HG02588 (cell line): ENCODE data around the gene PPM1E.

Source experiments
- ATAC-seq: cut with Tn5 transposase; IDR thresholded peaks from one replicate; pipeline ENCODE4 v1.9.1; 2021; ENCODE audit warnings: mild to moderate bottlenecking, moderate library complexity; ENCODE audit not compliant: unreplicated experiment

The PPM1E gene

DNA sequence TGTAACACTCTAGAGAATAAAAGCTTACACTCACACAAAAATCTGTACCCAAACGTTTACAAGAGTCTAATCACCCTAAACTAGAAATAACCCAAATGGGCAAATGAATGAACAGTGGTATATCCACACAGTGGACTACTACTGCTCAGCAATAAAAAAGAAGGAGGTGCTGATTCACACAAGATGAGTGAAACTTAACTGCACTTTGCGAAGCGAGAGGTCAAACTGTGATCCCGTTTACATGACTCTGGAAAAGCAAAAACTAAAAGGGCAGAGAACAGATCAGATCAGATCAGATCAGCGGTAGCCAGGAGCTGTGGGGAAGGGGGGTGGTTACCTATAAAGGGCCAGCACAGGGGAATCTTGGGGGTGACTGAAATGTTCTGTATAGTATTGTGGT lies 237.7 kb downstream of the PPM1E start:
- no peak for ATAC-seq

DNA sequence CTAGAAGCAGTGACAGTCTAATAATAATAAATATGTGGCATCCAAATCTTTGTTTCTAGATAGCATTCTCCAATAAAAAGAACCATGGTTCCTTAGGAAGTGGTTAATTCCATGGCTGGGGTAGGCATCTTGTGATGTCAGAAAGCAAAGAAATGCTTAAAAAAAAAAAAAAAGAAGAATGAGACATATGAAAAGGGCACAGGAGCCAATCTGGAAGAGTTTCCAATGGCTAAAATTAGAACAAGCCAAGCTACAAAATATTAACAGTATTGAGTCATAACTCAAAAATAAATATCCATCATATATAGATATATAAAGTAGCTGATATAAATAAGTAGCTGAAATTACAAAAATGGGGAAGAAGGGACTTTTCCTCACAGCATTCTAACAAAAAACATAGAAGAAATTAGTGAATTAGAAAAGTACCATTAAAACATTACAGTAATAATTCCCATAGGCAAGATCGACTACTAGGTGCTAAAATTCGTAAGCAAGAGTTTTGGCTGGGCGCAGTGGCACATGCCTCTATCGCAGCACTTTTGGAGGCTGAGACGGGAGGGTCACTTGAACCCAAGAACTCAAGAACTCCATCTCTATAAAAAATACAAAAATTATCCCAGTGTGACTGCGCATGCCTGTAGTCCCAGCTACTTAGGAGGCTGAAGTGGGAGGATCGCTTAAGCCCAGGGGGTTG lies 239.7 kb downstream of the PPM1E start:
- ATAC-seq: no peak

DNA sequence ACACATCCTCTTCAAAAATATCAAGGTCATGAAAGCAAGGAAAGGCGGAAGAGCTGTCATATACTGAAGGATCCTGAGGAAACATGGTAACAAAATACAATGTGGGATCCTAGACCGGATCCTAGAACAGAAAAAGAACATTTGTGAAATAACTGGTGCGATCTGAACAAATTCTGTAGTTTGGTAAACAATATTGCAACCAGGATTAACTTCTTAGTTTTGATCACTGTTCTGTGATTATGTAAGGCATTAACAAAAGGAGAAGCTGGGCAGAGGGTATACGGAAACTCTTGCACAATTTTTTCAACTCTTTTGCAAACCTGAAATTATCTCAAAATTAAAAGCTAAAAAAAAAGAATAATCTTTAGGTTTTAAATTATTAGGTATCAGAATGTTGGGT lies 241.3 kb downstream of the PPM1E start:
- ATAC-seq: no peak

DNA sequence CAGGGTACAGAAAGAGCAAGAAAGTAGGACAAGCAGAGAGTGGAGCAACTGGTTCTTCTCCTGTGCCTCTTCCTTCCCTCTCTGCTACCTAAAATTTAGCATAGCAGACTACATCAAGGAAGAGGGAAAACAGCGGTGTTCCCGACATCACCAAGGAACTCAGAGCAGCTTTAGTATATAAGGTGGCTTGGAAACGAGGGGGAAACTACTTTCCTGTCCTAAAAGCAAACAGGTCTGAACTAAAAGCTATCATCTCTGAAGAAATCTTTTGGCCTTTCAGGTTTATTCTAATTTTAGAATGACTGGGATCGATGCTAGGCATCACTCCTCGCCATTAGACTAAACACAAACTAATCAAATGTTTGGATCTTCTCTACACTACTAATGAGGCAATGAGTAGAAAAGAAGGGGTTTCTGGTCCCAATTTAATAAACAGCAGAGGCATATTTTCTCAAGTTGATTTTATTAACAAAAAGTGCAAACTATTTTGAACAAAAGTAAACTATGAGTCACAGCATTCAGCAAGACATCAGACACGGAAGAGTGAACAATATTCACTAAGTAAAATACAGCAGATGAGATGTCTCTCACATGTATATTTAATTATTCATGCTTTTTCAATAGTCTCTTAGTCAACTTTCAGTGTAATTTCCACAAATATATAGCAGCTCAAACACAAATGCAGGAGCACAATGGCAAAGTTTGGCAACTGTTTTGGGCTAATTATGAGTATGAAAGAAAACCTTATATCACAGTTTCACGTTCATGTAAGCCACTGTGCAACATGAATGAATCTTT lies 242.3 kb downstream of the PPM1E start:
- ATAC-seq: no peak

DNA sequence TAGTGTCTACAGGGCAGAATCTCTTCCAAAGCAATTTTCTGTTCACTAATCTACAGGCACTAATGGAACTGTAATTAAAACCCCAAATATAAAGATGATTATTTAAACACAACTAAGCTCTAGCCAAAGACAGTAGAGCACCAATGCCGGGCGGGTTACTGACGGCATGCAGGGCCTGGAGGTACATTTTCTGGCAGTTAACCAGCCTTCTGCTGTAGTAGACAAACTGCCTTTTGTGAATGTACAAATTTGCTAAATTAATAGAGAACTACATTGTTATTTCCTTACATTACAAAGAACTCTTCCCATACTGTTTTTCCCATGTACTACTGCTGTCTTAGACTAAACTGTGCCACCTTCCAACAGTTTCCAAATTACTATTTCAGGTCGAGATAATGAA lies 243.2 kb downstream of the PPM1E start:
- ATAC-seq: no peak

DNA sequence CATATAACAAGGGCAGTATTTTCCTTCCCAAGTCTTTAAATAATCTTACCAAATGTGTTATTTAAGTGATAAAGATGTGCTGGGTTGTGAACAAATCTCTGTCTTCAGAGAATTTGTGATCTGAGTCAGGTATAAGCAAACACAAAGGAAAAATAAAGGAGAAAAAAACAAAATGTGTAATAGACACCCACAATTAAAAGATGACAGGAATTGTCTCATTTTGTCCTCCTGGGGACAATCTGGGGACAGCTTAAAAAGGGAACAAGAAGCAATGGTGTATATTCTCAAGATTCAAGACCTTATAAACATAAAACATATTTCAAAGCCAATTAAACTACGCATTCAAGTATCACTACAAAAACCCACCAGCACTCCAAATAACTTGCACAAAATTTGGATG lies 243.8 kb downstream of the PPM1E start:
- no peak for ATAC-seq

DNA sequence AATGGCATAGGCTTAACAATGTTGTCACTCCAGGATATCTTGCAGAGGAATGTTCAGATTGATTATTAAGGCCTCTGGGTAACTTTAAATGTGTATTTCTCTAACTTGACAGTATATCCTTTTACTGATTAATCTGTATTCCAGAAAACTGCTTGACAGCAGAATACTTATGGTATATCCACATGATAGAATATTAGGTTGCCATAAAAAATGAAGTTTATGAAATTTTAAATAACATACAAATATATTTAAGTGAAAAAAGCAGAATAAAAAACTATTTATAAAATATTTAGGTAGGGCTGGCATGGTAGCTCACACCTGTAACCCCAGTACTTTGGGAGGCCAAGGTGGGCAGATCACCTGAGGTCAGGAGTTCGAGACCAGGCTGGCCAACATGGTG lies 244.4 kb downstream of the PPM1E start:
- ATAC-seq: no peak

DNA sequence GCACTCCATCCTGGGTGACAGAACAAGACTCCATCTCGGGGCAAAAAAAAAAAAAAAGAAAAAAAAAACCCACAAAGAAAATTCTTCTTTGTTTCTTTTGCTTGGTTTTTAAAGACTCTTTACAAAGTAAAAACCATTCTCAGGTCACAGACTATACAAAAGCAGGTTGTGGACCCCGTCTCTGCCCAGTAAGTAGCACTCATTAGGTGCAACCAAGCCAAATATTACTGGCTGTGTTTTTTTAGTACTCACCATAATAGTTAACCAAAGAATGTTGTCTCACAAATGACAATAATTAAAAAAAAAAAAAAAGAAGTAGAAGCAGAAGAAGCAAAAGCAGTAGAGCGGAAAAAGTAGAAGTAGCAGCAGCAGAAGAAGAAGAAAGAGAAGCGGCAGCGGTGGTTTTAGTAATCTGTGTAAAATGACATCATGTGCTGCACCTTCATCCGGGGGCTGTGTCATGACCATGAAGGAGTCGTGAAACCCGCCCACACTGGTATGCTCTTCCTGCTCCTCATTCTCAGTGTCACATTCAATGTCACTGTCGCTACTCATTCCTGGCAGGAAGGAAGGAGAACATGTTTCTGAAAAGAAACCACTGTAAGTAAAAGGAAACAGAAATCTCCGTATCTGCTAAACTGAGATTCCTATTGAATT lies 245.6 kb downstream of the PPM1E start:
- peak; percentile 92 for ATAC-seq

DNA sequence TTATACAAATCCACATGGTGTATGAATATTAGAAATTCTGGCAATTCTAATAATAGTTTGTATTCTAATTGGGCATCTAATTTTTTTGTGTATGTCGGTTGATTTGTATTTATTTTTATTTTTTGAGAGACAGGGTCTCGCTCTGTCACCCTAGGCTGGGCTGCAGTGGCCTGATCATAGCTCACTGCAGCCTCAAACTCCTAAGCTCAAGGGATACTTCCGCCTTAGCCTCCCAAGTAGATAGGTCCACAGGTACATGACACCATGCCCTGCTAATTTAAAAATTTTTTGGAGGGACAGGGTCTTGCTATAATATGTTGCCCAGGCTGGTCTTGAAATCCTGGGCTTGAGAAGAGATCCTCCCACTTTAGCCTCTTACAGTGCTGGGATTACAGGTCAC lies 246.5 kb downstream of the PPM1E start:
- no peak for ATAC-seq

DNA sequence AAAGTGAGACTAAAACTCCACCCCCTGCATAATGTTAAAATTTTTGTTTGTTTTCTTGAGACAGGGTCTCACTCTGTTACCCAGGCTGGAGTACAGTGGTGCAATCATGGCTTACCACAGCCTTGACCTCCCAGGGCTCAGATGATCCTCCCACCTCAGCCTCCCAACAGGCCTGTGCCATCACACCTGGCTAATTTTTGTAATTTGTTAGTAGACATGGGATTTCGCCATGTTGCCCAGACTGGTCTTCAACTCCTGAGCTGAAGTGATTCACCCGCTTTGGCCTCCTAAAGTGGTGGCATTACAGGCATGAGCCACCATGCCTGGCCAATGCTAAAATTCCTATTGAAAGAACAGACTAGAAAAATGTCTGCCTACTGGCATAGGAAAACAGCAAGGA lies 247.2 kb downstream of the PPM1E start:
- no peak for ATAC-seq

DNA sequence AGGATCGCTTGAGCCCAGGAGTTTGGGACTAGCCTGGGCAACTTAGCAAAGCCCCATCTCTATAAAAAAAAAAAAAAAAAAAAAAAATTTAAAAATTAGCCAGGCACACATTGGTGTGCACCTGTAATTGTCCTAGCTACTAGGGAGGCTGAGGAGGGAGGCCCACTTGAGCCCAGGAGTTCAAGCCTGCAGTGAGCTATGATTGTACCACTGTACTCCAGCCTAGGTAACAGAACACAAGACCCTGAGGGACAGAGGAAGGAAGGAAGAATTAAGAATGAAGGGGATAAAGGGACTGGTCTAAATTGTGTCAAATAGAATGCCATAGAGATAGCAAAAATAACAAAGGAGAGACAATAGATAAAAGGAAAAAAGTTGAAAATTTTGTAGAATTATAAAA lies 248.2 kb downstream of the PPM1E start:
- ATAC-seq: no peak

DNA sequence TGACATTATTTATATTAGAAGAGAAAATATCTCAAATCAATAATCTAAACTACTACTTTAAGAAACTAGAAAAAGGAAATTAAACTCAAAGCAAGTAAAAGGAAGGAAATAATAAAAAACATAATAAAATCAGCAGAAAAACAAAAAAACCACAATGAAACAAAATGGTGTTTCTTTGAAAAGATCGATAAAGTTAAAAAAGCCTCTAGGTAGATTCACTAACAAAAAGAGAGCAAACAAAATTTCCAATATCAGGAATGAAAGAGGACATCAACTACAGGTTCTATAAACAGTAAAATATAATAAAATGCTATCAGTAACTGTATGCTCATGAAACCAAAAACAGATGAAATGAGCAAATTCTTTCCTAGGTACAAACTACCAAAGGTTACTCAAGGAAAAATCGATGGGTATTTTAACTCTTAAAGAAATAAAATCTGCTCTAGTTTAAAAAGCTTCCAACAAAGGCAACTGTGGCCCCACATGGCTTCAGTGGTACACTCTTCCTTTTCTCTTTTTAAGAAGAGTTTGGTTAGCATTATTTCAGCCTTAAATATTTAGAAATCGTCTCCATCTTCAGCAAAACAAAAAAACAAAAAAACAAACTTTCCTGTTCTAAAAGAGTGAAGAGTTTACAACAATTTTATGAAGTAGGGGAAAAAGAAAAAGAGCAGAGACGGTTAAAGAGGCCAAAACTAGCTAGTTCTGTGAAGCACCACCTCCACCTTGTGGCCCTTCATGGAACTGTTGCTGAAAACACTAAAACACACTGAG lies 248.9 kb downstream of the PPM1E start:
- no peak for ATAC-seq

DNA sequence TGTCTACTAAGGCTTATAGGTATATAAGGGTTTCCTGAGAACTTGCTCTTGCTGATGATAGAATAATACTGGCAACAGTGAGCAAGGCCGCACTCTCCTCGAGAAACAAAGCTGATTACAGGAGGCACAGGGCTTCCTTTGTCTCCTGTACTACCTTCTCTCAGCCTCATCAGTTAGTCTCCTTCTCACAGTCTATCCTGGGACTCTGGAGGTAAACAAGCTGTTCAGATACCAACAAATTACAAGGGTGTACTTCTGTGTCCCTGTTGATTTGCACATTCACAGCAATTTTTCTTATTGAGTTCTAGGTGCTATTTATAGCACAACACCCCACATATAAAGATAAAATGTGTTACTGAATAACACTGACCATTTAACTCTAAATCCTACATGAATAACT lies 252.3 kb downstream of the PPM1E start:
- no peak for ATAC-seq

DNA sequence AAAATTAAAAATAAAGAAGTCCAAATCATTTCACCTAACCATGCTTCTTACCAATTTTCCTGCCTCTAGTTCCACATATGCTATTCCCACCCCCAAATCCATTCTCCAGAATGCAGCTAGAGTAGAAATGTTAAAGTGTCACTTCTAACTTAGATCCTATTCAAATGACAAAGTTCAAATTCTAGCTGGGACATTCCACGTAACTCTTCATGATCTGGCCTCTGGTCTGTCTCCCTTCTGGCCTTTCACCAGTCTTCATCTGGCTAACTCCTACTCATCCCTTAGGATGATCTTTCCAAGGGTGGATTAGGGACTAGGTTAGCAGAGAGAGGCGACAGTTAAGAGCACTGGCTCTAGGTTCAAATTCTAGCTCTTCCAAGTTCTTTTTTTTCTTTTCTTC lies 253.1 kb downstream of the PPM1E start:
- no peak for ATAC-seq

DNA sequence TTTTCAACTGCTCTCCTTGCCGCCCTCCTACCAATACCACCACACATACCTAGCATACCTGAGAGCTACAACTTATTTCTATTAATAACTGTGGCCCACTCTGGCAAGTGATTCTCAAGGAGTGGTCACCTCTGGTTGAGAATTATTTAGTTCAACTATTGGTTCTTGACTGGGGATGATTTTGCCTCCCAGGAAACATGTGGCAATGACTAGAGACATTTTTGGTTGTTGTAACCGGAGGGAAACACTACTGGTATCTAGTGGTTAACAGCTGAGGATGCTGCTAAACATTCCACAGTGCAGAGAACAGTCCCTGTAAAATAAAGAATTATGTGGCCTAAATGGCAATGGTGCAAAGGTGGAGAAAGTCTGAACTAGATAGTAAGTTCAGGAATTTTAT lies 254.4 kb downstream of the PPM1E start:
- no peak for ATAC-seq

DNA sequence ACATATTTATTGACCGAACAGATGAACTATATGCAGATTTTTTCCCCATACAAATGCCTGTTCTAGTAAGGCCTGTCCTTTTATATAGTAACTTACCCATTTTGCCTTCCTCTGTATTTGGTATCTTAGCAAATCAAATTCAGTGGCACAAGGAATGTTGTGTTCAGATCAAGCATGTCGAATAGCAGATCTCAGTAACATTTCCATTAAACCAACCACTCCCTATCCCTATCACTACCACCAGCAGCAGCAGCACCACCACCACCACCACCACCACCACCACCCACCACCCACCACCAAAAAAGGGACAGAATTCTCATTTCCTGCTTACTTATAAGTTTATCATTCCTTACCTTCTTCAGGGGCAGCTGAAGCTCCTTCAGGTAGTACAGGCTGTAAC lies 256.3 kb downstream of the PPM1E start:
- no peak for ATAC-seq

DNA sequence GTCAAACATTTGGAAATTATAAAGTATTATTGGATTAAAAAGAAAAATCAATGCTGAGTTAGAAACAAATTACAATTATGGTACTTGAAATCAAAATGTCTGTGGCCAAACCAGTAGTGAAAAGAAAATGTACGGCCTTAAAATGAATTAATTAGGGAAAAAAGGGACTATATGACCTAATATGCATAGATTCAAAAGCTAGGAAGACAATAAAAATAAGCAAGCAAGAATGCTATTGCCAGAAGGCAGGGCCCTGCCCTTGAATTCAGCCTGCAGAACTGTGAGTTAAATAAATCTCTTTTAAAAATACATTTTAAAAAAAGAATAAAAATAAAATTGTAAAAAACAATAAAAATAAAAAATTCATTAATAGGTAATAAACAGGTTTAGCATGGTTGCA lies 262.4 kb downstream of the PPM1E start:
- ATAC-seq: no peak

DNA sequence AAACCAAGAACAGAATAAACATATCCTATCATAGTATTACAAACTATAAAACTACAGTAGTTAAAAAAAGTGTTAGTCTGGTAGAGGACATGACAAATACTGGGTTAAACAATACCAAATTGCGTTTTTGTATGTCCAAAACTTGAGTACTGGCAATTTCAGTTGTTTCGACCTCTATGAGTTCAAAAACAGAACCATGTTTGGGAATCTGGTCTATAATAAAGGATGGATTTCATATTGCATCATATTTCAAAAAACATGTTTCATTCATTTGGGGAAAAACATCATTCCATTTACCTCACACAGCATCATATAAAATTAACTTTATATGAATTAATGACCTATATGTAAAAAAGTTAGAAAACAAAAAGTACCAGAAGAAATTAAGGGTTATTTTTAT lies 269.3 kb downstream of the PPM1E start:
- no peak for ATAC-seq

DNA sequence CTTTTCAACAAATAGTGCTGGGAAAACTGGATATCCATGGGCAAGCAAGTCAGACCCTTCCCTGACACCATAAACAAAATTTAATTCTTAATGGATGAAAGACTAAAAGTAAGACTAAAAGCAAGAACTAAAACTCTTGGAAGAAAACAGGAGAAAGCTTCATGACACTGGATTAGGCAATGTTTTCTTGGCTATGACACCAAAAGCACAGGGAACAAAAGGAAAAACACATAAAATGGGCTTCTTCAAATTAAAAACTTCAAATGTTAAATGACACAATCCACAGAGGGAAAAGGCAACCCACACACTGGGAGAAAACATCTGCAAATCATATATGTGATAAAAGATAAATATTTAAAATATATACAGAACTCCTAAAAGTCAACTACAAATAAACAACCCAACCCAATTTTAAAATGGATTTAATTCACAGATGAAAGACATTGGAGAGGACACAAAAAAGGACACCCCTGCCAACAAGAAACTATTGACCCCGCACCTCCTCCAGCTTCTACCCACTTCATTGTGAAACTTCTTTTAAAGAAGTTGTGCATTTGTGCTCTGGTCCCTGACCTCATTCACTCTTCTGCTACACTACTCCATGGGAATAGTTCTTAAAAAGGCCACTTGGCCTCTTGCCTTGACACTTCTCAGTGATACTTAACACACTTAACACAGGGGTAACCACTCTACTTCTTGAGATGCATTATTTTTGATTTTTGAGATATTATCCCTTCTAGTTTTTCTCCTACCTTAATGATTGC lies 270.7 kb downstream of the PPM1E start:
- no peak for ATAC-seq

DNA sequence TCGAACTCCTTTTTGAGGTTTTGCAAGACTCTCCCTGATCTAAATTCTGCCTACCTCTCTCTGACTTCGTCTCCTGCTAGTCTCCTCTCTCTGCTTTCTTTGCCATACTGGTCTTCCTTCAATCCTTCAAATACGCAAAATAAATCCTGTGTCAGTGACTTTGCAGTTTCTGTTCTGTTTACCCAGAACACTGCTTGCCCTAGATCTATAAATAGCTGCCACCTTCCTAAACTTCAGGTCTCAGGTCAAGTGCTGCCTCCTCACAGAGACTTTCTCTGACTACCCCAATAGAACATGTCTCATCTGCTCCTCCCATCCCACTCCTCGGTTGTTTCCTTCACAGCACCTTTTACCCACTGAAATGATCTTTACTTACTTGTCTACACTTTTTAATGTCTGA lies 272.1 kb downstream of the PPM1E start:
- ATAC-seq: no peak

DNA sequence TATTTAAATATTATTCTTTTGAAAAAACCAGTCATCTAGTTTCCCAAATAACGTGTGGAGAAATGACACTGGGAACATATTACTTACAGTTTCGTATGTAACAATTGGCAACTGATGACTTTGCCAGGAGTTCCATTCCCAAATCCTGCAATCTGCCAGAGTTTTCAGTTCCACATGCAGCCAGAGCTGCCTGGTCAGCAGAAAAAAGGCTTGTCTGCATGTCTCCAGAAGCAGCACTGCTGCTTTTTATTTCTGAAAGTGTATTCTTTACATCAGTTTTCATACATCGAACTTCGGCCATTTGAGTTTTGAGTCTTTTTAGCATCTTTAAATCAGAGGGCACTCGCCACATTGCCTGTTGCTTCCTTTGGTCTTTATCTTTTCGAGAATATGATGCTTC lies 272.7 kb downstream of the PPM1E start:
- ATAC-seq: no peak
